H1 (cell line): Measurements from ENCODE around the gene TMEM203. TPM values are rescaled to one million over a fixed set of nuclear protein-coding genes. Genes with fewer than 3 reads are reported as not detected.

Source experiments
- CTCF ChIA-PET: fragments of 300-600 bp; sonication (Branson Sonifier 250); formaldehyde crosslinking; loops from one replicate; lab custom pipeline; 2021; ENCODE audit not compliant: partially characterized antibody; lab: Charles Lee
- POLR2A ChIA-PET: fragments of 300-600 bp; sonication (Branson Sonifier 250); formaldehyde crosslinking; loops from one replicate; lab custom pipeline; 2021; ENCODE audit warnings: inconsistent platforms; ENCODE audit not compliant: partially characterized antibody; lab: Charles Lee
- DNase-seq, 2 experiments: peaks; one replicate each; pipeline versions ENCODE4 v3.0.0 to v3.0.0-alpha.2; 2010 to 2022; ENCODE audit warnings: low spot score in 2 of 2, low read depth in 1 of 2, mixed read lengths in 1 of 2
- FAIRE-seq: peaks from 2 replicates; lab custom pipeline; 2011; peaks lifted over from hg19 to GRCh38; lab: Jason Lieb, UNC
- H2AFZ ChIP-seq: 2 replicates; pipeline ENCODE4 v1.8.1; 2012; ENCODE audit warnings: low read length, inconsistent platforms
- H2AK5ac ChIP-seq: 2 replicates; pipeline ENCODE4 v1.6.1; 2013; ENCODE audit warnings: low read depth, low read length
- H2BK120ac ChIP-seq: replicated peaks from 2 replicates; pipeline ENCODE3; 2013; ENCODE audit warnings: low read depth, low read length, inconsistent platforms
- H2BK12ac ChIP-seq: 2 replicates; pipeline ENCODE4 v1.6.1; 2013; ENCODE audit warnings: low read depth, low read length
- H2BK15ac ChIP-seq: 2 replicates; pipeline ENCODE4 v1.6.1; 2013; ENCODE audit warnings: low read length
- H2BK20ac ChIP-seq: 2 replicates; pipeline ENCODE4 v1.6.1; 2013; ENCODE audit warnings: low read length
- H2BK5ac ChIP-seq: 2 replicates; pipeline ENCODE4 v1.6.1; 2013; ENCODE audit warnings: low read depth, low read length
- H3K14ac ChIP-seq: 2 replicates; pipeline ENCODE4 v1.6.1; 2013; ENCODE audit warnings: inconsistent platforms; ENCODE audit not compliant: insufficient read length
- H3K18ac ChIP-seq: 2 replicates; pipeline ENCODE4 v1.6.1; 2013; ENCODE audit warnings: low read length; ENCODE audit errors: extremely low read depth
- H3K23ac ChIP-seq: 2 replicates; pipeline ENCODE4 v1.6.1; 2013; ENCODE audit warnings: inconsistent platforms; ENCODE audit not compliant: insufficient read length
- H3K23me2 ChIP-seq: 2 replicates; pipeline ENCODE4 v1.6.1; 2013; ENCODE audit warnings: low read depth, low read length
- H3K27ac ChIP-seq: 2 replicates; pipeline ENCODE4 v1.6.1; 2011; ENCODE audit warnings: low read depth, low read length, inconsistent platforms
- H3K27me3 ChIP-seq, 4 experiments: replicated peaks in 1 of 4; 1 replicate in 1 of 4; 2 replicates in 3 of 4; pipeline versions ENCODE4 v1.6.1 to v1.8.1; 2011 to 2013; ENCODE audit warnings: low read length in 3 of 4, mild to moderate bottlenecking in 3 of 4, inconsistent platforms in 2 of 4, mixed read lengths in 2 of 4, moderate library complexity in 1 of 4; ENCODE audit not compliant: control insufficient read depth in 3 of 4, insufficient read depth in 3 of 4; ENCODE audit errors: extremely low read depth in 1 of 4
- H3K36me3 ChIP-seq, 4 experiments: 2 replicates each; pipeline versions ENCODE4 v1.6.1 to v1.8.1; 2011 to 2013; ENCODE audit warnings: mild to moderate bottlenecking in 4 of 4, low read length in 3 of 4, moderate library complexity in 2 of 4, control low read depth in 1 of 4, inconsistent platforms in 1 of 4; ENCODE audit not compliant: insufficient read depth in 4 of 4, control insufficient read depth in 2 of 4
- H3K4ac ChIP-seq: replicated peaks from 2 replicates; pipeline ENCODE3; 2013; ENCODE audit warnings: low read length, low read depth, mixed read lengths, inconsistent platforms; ENCODE audit not compliant: insufficient read length
- H3K4me1 ChIP-seq, 4 experiments: replicated peaks in 1 of 4; 1 replicate in 1 of 4; 2 replicates in 3 of 4; pipeline versions ENCODE4 v1.6.1 to v1.8.1; 2011 to 2013; ENCODE audit warnings: low read length in 3 of 4, inconsistent platforms in 2 of 4, mixed read lengths in 1 of 4; ENCODE audit not compliant: insufficient read depth in 4 of 4, control insufficient read depth in 3 of 4
- H3K4me2 ChIP-seq, 2 experiments: 2 replicates each; pipeline versions ENCODE4 v1.6.1 to v1.8.1; 2011 to 2013; ENCODE audit warnings: low read depth in 2 of 2, low read length in 2 of 2, control low read depth in 1 of 2, inconsistent platforms in 1 of 2, mild to moderate bottlenecking in 1 of 2; ENCODE audit not compliant: insufficient read depth in 1 of 2
- H3K4me3 ChIP-seq, 4 experiments: fragments of 200-600, 300-600 bp in 1 of 4; sonication (generic), shearing (Covaris generic), sonication (Bioruptor Twin) in 1 of 4; 2 replicates each; pipeline versions ENCODE4 v1.5.1 to v1.8.1; 2011 to 2016; ENCODE audit warnings: low read length in 4 of 4, low read depth in 3 of 4, control low read depth in 2 of 4, inconsistent platforms in 2 of 4, mild to moderate bottlenecking in 2 of 4, mixed read lengths in 1 of 4, moderate library complexity in 1 of 4; ENCODE audit not compliant: insufficient read depth in 2 of 4; ENCODE audit errors: extremely low read depth in 1 of 4
- H3K56ac ChIP-seq: replicated peaks from 2 replicates; pipeline ENCODE3; 2013; ENCODE audit warnings: low read depth, mild to moderate bottlenecking, mixed read lengths, low read length, inconsistent platforms; ENCODE audit not compliant: insufficient read length
- H3K79me1 ChIP-seq: 2 replicates; pipeline ENCODE4 v1.6.1; 2013; ENCODE audit warnings: low read depth, low read length, control low read depth
- H3K79me2 ChIP-seq, 2 experiments: 2 replicates each; pipeline versions ENCODE4 v1.6.1 to v1.8.1; 2012 to 2013; ENCODE audit warnings: low read length in 2 of 2, mild to moderate bottlenecking in 2 of 2, inconsistent platforms in 1 of 2; ENCODE audit not compliant: insufficient read depth in 2 of 2, control insufficient read depth in 1 of 2
- H3K9ac ChIP-seq, 4 experiments: replicated peaks in 1 of 4; 1 replicate in 1 of 4; 2 replicates in 3 of 4; pipeline versions ENCODE4 v1.6.1 to v1.8.1; 2011 to 2013; ENCODE audit warnings: low read depth in 3 of 4, low read length in 3 of 4, control low read depth in 2 of 4, mild to moderate bottlenecking in 2 of 4, moderate library complexity in 2 of 4, inconsistent platforms in 1 of 4; ENCODE audit errors: extremely low read depth in 1 of 4
- H3K9me3 ChIP-seq, 2 experiments: 2 replicates each; pipeline versions ENCODE4 v1.6.1 to v1.8.1; 2012 to 2013; ENCODE audit warnings: mild to moderate bottlenecking in 2 of 2, moderate library complexity in 2 of 2, control low read depth in 1 of 2, inconsistent platforms in 1 of 2, low read depth in 1 of 2, low read length in 1 of 2, mixed read lengths in 1 of 2; ENCODE audit not compliant: insufficient read depth in 2 of 2
- H4K20me1 ChIP-seq, 2 experiments: replicated peaks in 1 of 2; 2 replicates each; pipeline versions ENCODE3 to v1.8.1; 2011 to 2013; ENCODE audit warnings: inconsistent platforms in 2 of 2, low read length in 2 of 2, mild to moderate bottlenecking in 1 of 2; ENCODE audit not compliant: insufficient read depth in 2 of 2, control insufficient read depth in 1 of 2
- H4K5ac ChIP-seq: 2 replicates; pipeline ENCODE4 v1.6.1; 2013; ENCODE audit warnings: low read length, low read depth, mixed read lengths, inconsistent platforms; ENCODE audit not compliant: insufficient read length
- H4K8ac ChIP-seq: 2 replicates; pipeline ENCODE4 v1.8.0; 2013; ENCODE audit warnings: mild to moderate bottlenecking, moderate library complexity, low read length, inconsistent platforms; ENCODE audit not compliant: insufficient read depth; ENCODE audit errors: extremely low read depth
- H4K91ac ChIP-seq: replicated peaks from 2 replicates; pipeline ENCODE3; 2013; ENCODE audit warnings: low read length, mixed read lengths, inconsistent platforms; ENCODE audit not compliant: insufficient read length
- BRCA1 ChIP-seq: IDR thresholded peaks from 2 replicates; pipeline ENCODE4 v1.6.1; 2012; ENCODE audit warnings: low read depth, low read length, improper control_type of control experiment
- CBX8 ChIP-seq: fragments of 300-800, 300-1000 bp; sonication (generic); IDR thresholded peaks from 2 replicates; pipeline ENCODE4 v1.7.1; 2016; ENCODE audit warnings: low read depth, low read length, borderline replicate concordance
- CEBPB ChIP-seq: IDR thresholded peaks from 2 replicates; pipeline ENCODE4 v1.6.1; 2012; ENCODE audit warnings: low read depth, low read length
- CHD1 ChIP-seq: IDR thresholded peaks from 2 replicates; pipeline ENCODE4 v1.6.1; 2012; ENCODE audit warnings: low read depth, low read length, improper control_type of control experiment
- EGR1 ChIP-seq: IDR thresholded peaks from 2 replicates; pipeline ENCODE4 v1.6.1; 2011; ENCODE audit warnings: low read depth, low read length, borderline replicate concordance
- GABPA ChIP-seq: IDR thresholded peaks from 2 replicates; pipeline ENCODE4 v1.6.1; 2011; ENCODE audit warnings: mild to moderate bottlenecking, low read length, moderate library complexity, borderline replicate concordance; ENCODE audit not compliant: insufficient read depth
- KDM4A ChIP-seq: IDR thresholded peaks from one replicate; pipeline ENCODE4 v1.7.1; 2012; ENCODE audit warnings: low read depth, mild to moderate bottlenecking, moderate library complexity, low read length, inconsistent platforms; ENCODE audit not compliant: severe bottlenecking
- POU5F1 ChIP-seq: IDR thresholded peaks from 2 replicates; pipeline ENCODE4 v1.6.1; 2011; ENCODE audit warnings: low read depth, mild to moderate bottlenecking, low read length, moderate library complexity
- TEAD4 ChIP-seq: IDR thresholded peaks from 2 replicates; pipeline ENCODE4 v1.6.1; 2012; ENCODE audit warnings: low read depth, low read length, inconsistent platforms, mixed read lengths
- YY1 ChIP-seq: IDR thresholded peaks from 2 replicates; pipeline ENCODE4 v1.6.1; 2011; ENCODE audit warnings: low read depth, mild to moderate bottlenecking, low read length
- WGBS, 2 experiments: shearing (Covaris generic) in 1 of 2; methylation state at CpG; one replicate each; pipeline versions ENCODE4 v1.1.6 to v1.1.7; 2013 to 2015; ENCODE audit warnings: low lambda C conversion rate in 2 of 2, mixed read lengths in 2 of 2, inconsistent platforms in 1 of 2, low coverage in 1 of 2, missing lambda C conversion rate in 1 of 2; ENCODE audit not compliant: insufficient replicate concordance in 2 of 2, insufficient coverage in 1 of 2, insufficient read length in 1 of 2; ENCODE audit errors: extremely low coverage in 1 of 2, missing lambda C conversion rate in 1 of 2; 5-methylcytosine and 5-hydroxymethylcytosine counted together
- polyA plus RNA-seq, 7 experiments: library from polyadenylated mRNA; depleted of rRNA in 3 of 7; stranded (reverse) in 5 of 7; unstranded in 2 of 7; fragments of >200 nt in 5 of 7; fragments of 200-250 nt in 2 of 7; gene quantifications; 1 replicate in 5 of 7; 2 replicates in 1 of 7; 4 replicates in 1 of 7; pipeline versions ENCODE4 v1.2.1 to v1.2.3, GENCODE V29; 2011 to 2013; ENCODE audit warnings: missing spikeins in 2 of 7, mixed read lengths in 2 of 7
- total RNA-seq: library from RNA; stranded (reverse); fragmentation: NEBNext Ultra II Directional; extraction: Animal tissue kit (Norgen Biotek cat#: 25700); gene quantifications from 2 replicates; pipeline ENCODE4 v1.2.1, GENCODE V29; 2021
- TF ChIP-seq, protein P1 (sequence below): IDR thresholded peaks from 2 replicates; pipeline ENCODE4 v1.6.1; 2011; ENCODE audit warnings: low read length, improper control_type of control experiment
- TF ChIP-seq, protein P2 (sequence below): IDR thresholded peaks from 2 replicates; pipeline ENCODE4 v1.6.1; 2012; ENCODE audit warnings: low read length, inconsistent platforms

The TMEM203 gene
- total and polyA plus RNA-seq, 2 of the 8 experiments (the other 6 are each of a cell fraction or from before 2014, with no cell fraction given): 44.1 to 57.1 TPM

DNA sequence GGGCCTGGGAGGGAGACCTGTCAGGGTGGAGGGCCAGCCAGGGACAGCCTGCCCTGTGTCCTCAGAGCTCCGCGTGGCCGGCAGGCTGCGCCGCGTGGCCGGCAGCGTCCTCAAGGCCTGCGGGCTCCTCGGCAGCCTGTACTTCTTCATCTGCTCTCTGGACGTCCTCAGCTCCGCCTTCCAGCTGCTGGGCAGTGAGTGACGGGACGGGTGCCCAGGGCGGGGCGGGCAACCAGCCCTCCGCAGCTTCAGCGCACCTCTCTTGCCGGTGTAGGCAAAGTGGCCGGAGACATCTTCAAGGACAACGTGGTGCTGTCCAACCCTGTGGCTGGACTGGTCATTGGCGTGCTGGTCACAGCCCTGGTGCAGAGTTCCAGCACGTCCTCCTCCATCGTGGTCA, 27.1 kb upstream of the TMEM203 start:
- DNase-seq: no peak
- Histone ChIP-seq H2AFZ (no peak overlapping the region), H3K4ac (no peak overlapping the region), H3K27ac (no peak overlapping the region), H3K23ac (no peak overlapping the region), H2BK15ac (no peak overlapping the region), H3K56ac (no peak overlapping the region), H4K91ac (no peak overlapping the region), H2BK12ac (no peak overlapping the region), H3K14ac (no peak overlapping the region), H4K20me1 (peaks cover 0 to 1% of the 10 kb centered on the region in 2 experiments), H3K79me2 (no peaks in the 10 kb centered on the region), H3K79me1 (no peaks in the 10 kb centered on the region), H3K18ac (no peak overlapping the region), H3K36me3 (no peaks in the 10 kb centered on the region), H3K4me2 (no peak overlapping the region), H2BK5ac (no peak overlapping the region), H3K9ac (no peak overlapping the region), H3K23me2 (no peaks in the 10 kb centered on the region), H3K9me3 (no peaks in the 10 kb centered on the region), H4K8ac (no peak overlapping the region), H2AK5ac (no peak overlapping the region), H4K5ac (no peak overlapping the region), H3K4me1 (peaks cover 0 to 19% (median 10%) of the 10 kb centered on the region in 4 experiments; a peak in 6 of 7 replicates), H3K4me3 (no peak overlapping the region), H2BK20ac (no peak overlapping the region), H3K27me3 (no peaks in the 10 kb centered on the region; a peak in 1 of 7 replicates), H2BK120ac (no peak overlapping the region)
- no peak for FAIRE-seq
- ChIA-PET CTCF (interaction anchor here (0.6 to 20.2 kb wide), 2 partner anchors 40 to 114 kb away, joined by 3 to 204 read pairs; partner anchors contain the start of genes ANAPC2 and SSNA1), POLR2A (interaction anchor here (0.6 to 69.9 kb wide), 3 partner anchors 10 to 533 kb away, joined by 3 to 1462 read pairs (median 3); partner anchors contain the start of genes NELFB, STPG3, TOR4A and TUBB4B)
- 93% methylated on average over 24 of the region's 24 CpGs; no CpG with 5 or more reads in 1 of the 2 experiments for WGBS, 2 experiments
- TF ChIP-seq CHD1: no peak
- TF ChIP-seq CEBPB: no peak
- TF ChIP-seq, protein P1, sequence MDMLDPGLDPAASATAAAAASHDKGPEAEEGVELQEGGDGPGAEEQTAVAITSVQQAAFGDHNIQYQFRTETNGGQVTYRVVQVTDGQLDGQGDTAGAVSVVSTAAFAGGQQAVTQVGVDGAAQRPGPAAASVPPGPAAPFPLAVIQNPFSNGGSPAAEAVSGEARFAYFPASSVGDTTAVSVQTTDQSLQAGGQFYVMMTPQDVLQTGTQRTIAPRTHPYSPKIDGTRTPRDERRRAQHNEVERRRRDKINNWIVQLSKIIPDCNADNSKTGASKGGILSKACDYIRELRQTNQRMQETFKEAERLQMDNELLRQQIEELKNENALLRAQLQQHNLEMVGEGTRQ: no peak
- no peak for TF ChIP-seq YY1
- TF ChIP-seq CBX8: no peak
- TF ChIP-seq, protein P2, sequence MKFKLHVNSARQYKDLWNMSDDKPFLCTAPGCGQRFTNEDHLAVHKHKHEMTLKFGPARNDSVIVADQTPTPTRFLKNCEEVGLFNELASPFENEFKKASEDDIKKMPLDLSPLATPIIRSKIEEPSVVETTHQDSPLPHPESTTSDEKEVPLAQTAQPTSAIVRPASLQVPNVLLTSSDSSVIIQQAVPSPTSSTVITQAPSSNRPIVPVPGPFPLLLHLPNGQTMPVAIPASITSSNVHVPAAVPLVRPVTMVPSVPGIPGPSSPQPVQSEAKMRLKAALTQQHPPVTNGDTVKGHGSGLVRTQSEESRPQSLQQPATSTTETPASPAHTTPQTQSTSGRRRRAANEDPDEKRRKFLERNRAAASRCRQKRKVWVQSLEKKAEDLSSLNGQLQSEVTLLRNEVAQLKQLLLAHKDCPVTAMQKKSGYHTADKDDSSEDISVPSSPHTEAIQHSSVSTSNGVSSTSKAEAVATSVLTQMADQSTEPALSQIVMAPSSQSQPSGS: no peak
- no peak for TF ChIP-seq EGR1
- TF ChIP-seq POU5F1: no peak
- TF ChIP-seq GABPA: no peak
- TF ChIP-seq KDM4A: no peak
- no peak for TF ChIP-seq BRCA1
- TF ChIP-seq TEAD4: no peak
